Measurements from ENCODE around the gene ERCC6. TPM values are rescaled to one million over a fixed set of nuclear protein-coding genes. Genes with fewer than 3 reads are reported as not detected.

ERCC6 gene
- total and polyA plus RNA-seq, 3 donors from 2014 or later, result 19.4 to 20.1 (median 19.6) TPM

- no peaks in the 10 kb centered on the region for H3K4me1 ChIP-seq
- no peak overlapping the region for H3K27ac ChIP-seq
- no peaks in the 10 kb centered on the region for H3K36me3 ChIP-seq (ENCODE audit: low read depth, missing control alignments)
- no peak overlapping the region for H3K4me3 ChIP-seq
- WGBS, 2 donors, result 74% methylated on average over 8 of the region's 8 CpGs
- no peaks in the 10 kb centered on the region for H3K27me3 ChIP-seq
- TF ChIP-seq, protein P1, sequence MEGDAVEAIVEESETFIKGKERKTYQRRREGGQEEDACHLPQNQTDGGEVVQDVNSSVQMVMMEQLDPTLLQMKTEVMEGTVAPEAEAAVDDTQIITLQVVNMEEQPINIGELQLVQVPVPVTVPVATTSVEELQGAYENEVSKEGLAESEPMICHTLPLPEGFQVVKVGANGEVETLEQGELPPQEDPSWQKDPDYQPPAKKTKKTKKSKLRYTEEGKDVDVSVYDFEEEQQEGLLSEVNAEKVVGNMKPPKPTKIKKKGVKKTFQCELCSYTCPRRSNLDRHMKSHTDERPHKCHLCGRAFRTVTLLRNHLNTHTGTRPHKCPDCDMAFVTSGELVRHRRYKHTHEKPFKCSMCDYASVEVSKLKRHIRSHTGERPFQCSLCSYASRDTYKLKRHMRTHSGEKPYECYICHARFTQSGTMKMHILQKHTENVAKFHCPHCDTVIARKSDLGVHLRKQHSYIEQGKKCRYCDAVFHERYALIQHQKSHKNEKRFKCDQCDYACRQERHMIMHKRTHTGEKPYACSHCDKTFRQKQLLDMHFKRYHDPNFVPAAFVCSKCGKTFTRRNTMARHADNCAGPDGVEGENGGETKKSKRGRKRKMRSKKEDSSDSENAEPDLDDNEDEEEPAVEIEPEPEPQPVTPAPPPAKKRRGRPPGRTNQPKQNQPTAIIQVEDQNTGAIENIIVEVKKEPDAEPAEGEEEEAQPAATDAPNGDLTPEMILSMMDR (IDR thresholded peaks at IDR 0.05), result no peak
- no peak for TF ChIP-seq POLR2A (IDR thresholded peaks at IDR 0.05)
- intact Hi-C loops (cut with DNase I; ENCODE audit: low total_unique reads), result no loop called here
- no peak for DNase-seq
- no peaks in the 10 kb centered on the region for H3K9me3 ChIP-seq
Measured at GRCh38 chr10:49520122-49520775, 18.7 kb downstream of the ERCC6 start.

- no peak for DNase-seq
- WGBS, 2 donors, result 62 to 71% methylated on average over 2 of the region's 2 CpGs
- intact Hi-C loops (cut with DNase I; ENCODE audit: low total_unique reads), result no loop called here
- Histone ChIP-seq H3K27me3 (no peaks in the 10 kb centered on the region), H3K4me3 (no peak overlapping the region), H3K27ac (no peak overlapping the region), H3K36me3 (ENCODE audit: low read depth, missing control alignments) (no peaks in the 10 kb centered on the region), H3K9me3 (no peaks in the 10 kb centered on the region), H3K4me1 (no peaks in the 10 kb centered on the region)
- TF ChIP-seq, protein P1 (IDR thresholded peaks at IDR 0.05), result no peak
- no peak for TF ChIP-seq POLR2A (IDR thresholded peaks at IDR 0.05)
Measured at GRCh38 chr10:49519717-49520116, 19.2 kb downstream of the ERCC6 start.

GRCh38 chr10:49518982-49519578 is 19.8 kb downstream of the ERCC6 start:
- DNase-seq, result peak; percentile 46
- Histone ChIP-seq H3K4me3 (no peak overlapping the region), H3K27me3 (no peaks in the 10 kb centered on the region), H3K9me3 (no peaks in the 10 kb centered on the region), H3K4me1 (no peaks in the 10 kb centered on the region), H3K27ac (no peak overlapping the region), H3K36me3 (ENCODE audit: low read depth, missing control alignments) (no peaks in the 10 kb centered on the region)
- WGBS, 2 donors, result 69 to 80% methylated on average over 3 of the region's 3 CpGs
- intact Hi-C loops (cut with DNase I; ENCODE audit: low total_unique reads), result no loop called here
- TF ChIP-seq, protein P1 (IDR thresholded peaks at IDR 0.05), result peak; percentile 49 to 67 (median 66)
- TF ChIP-seq POLR2A (IDR thresholded peaks at IDR 0.05), result no peak

- no peak for TF ChIP-seq POLR2A (IDR thresholded peaks at IDR 0.05)
- TF ChIP-seq, protein P1 (IDR thresholded peaks at IDR 0.05), result no peak
- 82 to 93% methylated on average over 2 of the region's 2 CpGs for WGBS, 2 donors
- Histone ChIP-seq H3K27ac (no peak overlapping the region), H3K36me3 (ENCODE audit: low read depth, missing control alignments) (no peaks in the 10 kb centered on the region), H3K9me3 (no peaks in the 10 kb centered on the region), H3K4me3 (no peak overlapping the region), H3K27me3 (no peaks in the 10 kb centered on the region), H3K4me1 (no peaks in the 10 kb centered on the region)
- intact Hi-C loops (cut with DNase I; ENCODE audit: low total_unique reads), result no loop called here
- no peak for DNase-seq
Measured at GRCh38 chr10:49518566-49518965, 20.4 kb downstream of the ERCC6 start.

Data from testis (tissue), 3 donors.